ENCODE data around the gene SEC62.

Gene SEC62

GRCh38 chr3:169966951-169967915, 626 bp downstream of the SEC62 start:
- DNase-seq (ENCODE audit: low read depth in 4 of 4, low spot score in 1 of 4) = peak in 1 of 4 experiments; percentile 6

GRCh38 chr3:169968224-169968885, 1.7 kb downstream of the SEC62 start:
- DNase-seq (ENCODE audit: low read depth in 4 of 4, low spot score in 1 of 4) = no peak

GRCh38 chr3:169969174-169970095, 2.8 kb downstream of the SEC62 start:
- no peak for DNase-seq (ENCODE audit: low read depth in 4 of 4, low spot score in 1 of 4)

GRCh38 chr3:169970847-169971246, 4.2 kb downstream of the SEC62 start:
- DNase-seq (ENCODE audit: low read depth in 4 of 4, low spot score in 1 of 4) = no peak

GRCh38 chr3:169971522-169971921, 4.9 kb downstream of the SEC62 start:
- DNase-seq (ENCODE audit: low read depth in 4 of 4, low spot score in 1 of 4) = no peak

- no peak for DNase-seq (ENCODE audit: low read depth in 4 of 4, low spot score in 1 of 4)
Observed at GRCh38 chr3:169980055-169980454, 13.4 kb downstream of the SEC62 start.

GRCh38 chr3:169984292-169984691, 17.7 kb downstream of the SEC62 start:
- DNase-seq (ENCODE audit: low read depth in 4 of 4, low spot score in 1 of 4) = no peak

GRCh38 chr3:169990431-169990830, 23.8 kb downstream of the SEC62 start:
- no peak for DNase-seq (ENCODE audit: low read depth in 4 of 4, low spot score in 1 of 4)

- no peak for DNase-seq (ENCODE audit: low read depth in 4 of 4, low spot score in 1 of 4)
Observed at GRCh38 chr3:169992156-169992555, 25.5 kb downstream of the SEC62 start.

GRCh38 chr3:169992781-169993180, 26.2 kb downstream of the SEC62 start:
- DNase-seq (ENCODE audit: low read depth in 4 of 4, low spot score in 1 of 4) = no peak

GRCh38 chr3:169993761-169994160, 27.2 kb downstream of the SEC62 start:
- no peak for DNase-seq (ENCODE audit: low read depth in 4 of 4, low spot score in 1 of 4)

- DNase-seq (ENCODE audit: low read depth in 4 of 4, low spot score in 1 of 4) = no peak
Observed at GRCh38 chr3:169996063-169996462, 29.5 kb downstream of the SEC62 start.

GRCh38 chr3:169998668-169999131, 32.1 kb downstream of the SEC62 start:
- DNase-seq (ENCODE audit: low read depth in 4 of 4, low spot score in 1 of 4) = no peak

- no peak for DNase-seq (ENCODE audit: low read depth in 4 of 4, low spot score in 1 of 4)
Observed at GRCh38 chr3:169999433-169999832, 32.8 kb downstream of the SEC62 start.

GRCh38 chr3:170000051-170000450, 33.4 kb downstream of the SEC62 start:
- DNase-seq (ENCODE audit: low read depth in 4 of 4, low spot score in 1 of 4) = no peak

GRCh38 chr3:170002231-170002630, 35.6 kb downstream of the SEC62 start:
- no peak for DNase-seq (ENCODE audit: low read depth in 4 of 4, low spot score in 1 of 4)

- DNase-seq (ENCODE audit: low read depth in 4 of 4, low spot score in 1 of 4) = no peak
Observed at GRCh38 chr3:170002879-170003278, 36.3 kb downstream of the SEC62 start.

GRCh38 chr3:170003881-170004356, 37.3 kb downstream of the SEC62 start:
- DNase-seq (ENCODE audit: low read depth in 4 of 4, low spot score in 1 of 4) = no peak

- no peak for DNase-seq (ENCODE audit: low read depth in 4 of 4, low spot score in 1 of 4)
Observed at GRCh38 chr3:170007031-170007663, 40.5 kb downstream of the SEC62 start.

- no peak for DNase-seq (ENCODE audit: low read depth in 4 of 4, low spot score in 1 of 4)
Observed at GRCh38 chr3:170010498-170010897, 43.9 kb downstream of the SEC62 start.

Data from stimulated activated CD4-positive, alpha-beta T cell treated with anti-CD3 and anti-CD28 coated beads, Interleukin-1b, Interleukin-23, amount 100 ng/mL, for 24 hours (primary cell).